Mesenchymal stem cell (in vitro differentiated cells and primary cell): ENCODE data around the gene HSF2.

Experiments
- DNase-seq: peaks from one replicate; pipeline ENCODE4 v3.0.0-alpha.2; 2013
- H2AFZ ChIP-seq: one replicate; pipeline ENCODE4 v1.6.1; 2013; ENCODE audit warnings: low read depth, mild to moderate bottlenecking, control low read depth, inconsistent platforms, low read length, moderate library complexity
- H2AK5ac ChIP-seq: 2 replicates; pipeline ENCODE4 v1.6.1; 2013; ENCODE audit warnings: low read length, moderate library complexity, mild to moderate bottlenecking, inconsistent platforms; ENCODE audit not compliant: severe bottlenecking
- H2BK120ac ChIP-seq: one replicate; pipeline ENCODE4 v1.6.1; 2013; ENCODE audit warnings: low read depth, mild to moderate bottlenecking, inconsistent platforms, low read length, moderate library complexity
- H2BK12ac ChIP-seq, 2 experiments: one replicate each; pipeline ENCODE4 v1.6.1; 2013; ENCODE audit warnings: inconsistent platforms in 2 of 2, low read length in 2 of 2, mild to moderate bottlenecking in 2 of 2, moderate library complexity in 2 of 2, control low read depth in 1 of 2
- H2BK15ac ChIP-seq: one replicate; pipeline ENCODE4 v1.6.1; 2013; ENCODE audit warnings: mild to moderate bottlenecking, low read depth, inconsistent platforms; ENCODE audit not compliant: poor library complexity, severe bottlenecking
- H2BK5ac ChIP-seq: 2 replicates; pipeline ENCODE4 v1.6.1; 2013; ENCODE audit warnings: low read depth, mild to moderate bottlenecking, low read length, control low read depth, inconsistent platforms; ENCODE audit not compliant: poor library complexity, severe bottlenecking
- H3K14ac ChIP-seq, 2 experiments: one replicate each; pipeline ENCODE4 v1.6.1; 2013; ENCODE audit warnings: inconsistent platforms in 2 of 2, low read length in 2 of 2, control low read depth in 1 of 2, mild to moderate bottlenecking in 1 of 2, moderate library complexity in 1 of 2
- H3K18ac ChIP-seq, 2 experiments: one replicate each; pipeline ENCODE4 v1.6.1; 2013; ENCODE audit warnings: inconsistent platforms in 2 of 2, low read length in 2 of 2, control low read depth in 1 of 2, low read depth in 1 of 2, mild to moderate bottlenecking in 1 of 2
- H3K23ac ChIP-seq, 2 experiments: one replicate each; pipeline ENCODE4 v1.6.1; 2013; ENCODE audit warnings: inconsistent platforms in 2 of 2, low read length in 2 of 2, mild to moderate bottlenecking in 2 of 2, moderate library complexity in 2 of 2, control low read depth in 1 of 2
- H3K27ac ChIP-seq: 2 replicates; pipeline ENCODE4 v1.5.1; 2013; ENCODE audit warnings: mild to moderate bottlenecking, moderate library complexity, low read length, control low read depth, inconsistent platforms; ENCODE audit not compliant: poor library complexity, severe bottlenecking
- H3K27me3 ChIP-seq, 2 experiments: 2 replicates each; pipeline versions ENCODE4 v1.6.1 to v1.7.0; 2013; ENCODE audit warnings: low read length in 2 of 2, mild to moderate bottlenecking in 2 of 2, moderate library complexity in 2 of 2, control low read depth in 1 of 2, inconsistent platforms in 1 of 2; ENCODE audit not compliant: control insufficient read depth in 1 of 2, insufficient read depth in 1 of 2
- H3K36me3 ChIP-seq, 2 experiments: 2 replicates each; pipeline versions ENCODE4 v1.6.1 to v1.7.0; 2013; ENCODE audit warnings: low read length in 2 of 2, control low read depth in 1 of 2, inconsistent platforms in 1 of 2, low read depth in 1 of 2, mild to moderate bottlenecking in 1 of 2; ENCODE audit not compliant: insufficient read depth in 2 of 2, control insufficient read depth in 1 of 2
- H3K4ac ChIP-seq, 2 experiments: one replicate each; pipeline ENCODE4 v1.6.1; 2013; ENCODE audit warnings: inconsistent platforms in 2 of 2, low read length in 2 of 2, mild to moderate bottlenecking in 2 of 2, moderate library complexity in 2 of 2, control low read depth in 1 of 2, low read depth in 1 of 2
- H3K4me1 ChIP-seq: 2 replicates; pipeline ENCODE4 v1.6.1; 2013; ENCODE audit warnings: low read depth, low read length, control low read depth; ENCODE audit not compliant: control insufficient read depth, insufficient read depth
- H3K4me2 ChIP-seq: 2 replicates; pipeline ENCODE4 v1.6.1; 2013; ENCODE audit warnings: low read length, mild to moderate bottlenecking, inconsistent platforms; ENCODE audit not compliant: poor library complexity, severe bottlenecking
- H3K4me3 ChIP-seq, 2 experiments: 2 replicates each; pipeline versions ENCODE4 v1.5.1 to v1.7.0; 2013; ENCODE audit warnings: low read length in 2 of 2, mild to moderate bottlenecking in 2 of 2, control low read depth in 1 of 2, low read depth in 1 of 2; ENCODE audit not compliant: insufficient read depth in 1 of 2
- H3K79me1 ChIP-seq: replicated peaks from 2 replicates; pipeline ENCODE4 v1.6.1; 2013; ENCODE audit warnings: mild to moderate bottlenecking, control low read depth, low read length, inconsistent platforms; ENCODE audit not compliant: poor library complexity, severe bottlenecking
- H3K9ac ChIP-seq: 2 replicates; pipeline ENCODE4 v1.7.0; 2013; ENCODE audit warnings: mild to moderate bottlenecking, low read length, moderate library complexity
- H3K9me3 ChIP-seq: 2 replicates; pipeline ENCODE4 v1.7.0; 2013; ENCODE audit warnings: mild to moderate bottlenecking, low read length; ENCODE audit not compliant: control insufficient read depth
- H4K8ac ChIP-seq: one replicate; pipeline ENCODE4 v1.6.1; 2013; ENCODE audit warnings: inconsistent platforms, mild to moderate bottlenecking, low read length, moderate library complexity
- H4K91ac ChIP-seq: one replicate; pipeline ENCODE4 v1.6.1; 2013; ENCODE audit warnings: mild to moderate bottlenecking, low read length, inconsistent platforms
- WGBS: methylation state at CpG from one replicate; pipeline ENCODE4 v1.1.7; 2013; ENCODE audit warnings: mixed read lengths; 5-methylcytosine and 5-hydroxymethylcytosine counted together

HSF2 gene

GRCh38 chr6:122423734-122424133 lies 24.3 kb downstream of the HSF2 start:
- WGBS = no CpG with 5 or more reads among the region's 1 CpG
- Histone ChIP-seq H3K4me3 (no peak overlapping the region), H3K4me1 (no peaks in the 10 kb centered on the region)

DNA sequence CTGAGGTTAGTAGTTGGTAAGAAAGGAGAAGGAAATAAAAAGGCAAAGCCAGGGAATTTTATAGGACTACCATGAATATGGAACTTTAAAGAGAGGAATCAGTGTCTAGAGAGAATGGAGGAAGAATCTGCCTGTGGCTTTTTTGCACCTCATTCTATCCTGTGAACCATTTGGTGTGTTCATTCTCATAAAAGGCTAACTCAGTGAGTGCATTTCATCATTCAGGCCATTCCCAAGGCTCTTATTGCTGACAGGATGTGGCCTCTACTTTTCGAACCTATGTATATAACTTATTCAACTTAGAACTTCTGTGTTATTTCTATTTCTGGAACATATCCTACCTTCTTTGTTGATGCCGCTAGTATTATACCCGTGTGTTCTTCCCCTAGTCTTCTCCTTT lies 27.1 kb downstream of the HSF2 start:
- H3K18ac ChIP-seq = no peak overlapping the region
- no peak overlapping the region for H3K27ac ChIP-seq
- H3K4me1 ChIP-seq = no peaks in the 10 kb centered on the region
- no peaks in the 10 kb centered on the region for H3K9me3 ChIP-seq
- WGBS = 96% methylated on average over 3 of the region's 3 CpGs
- H4K91ac ChIP-seq = no peak overlapping the region
- H2BK5ac ChIP-seq = no peak overlapping the region
- DNase-seq = peak; percentile 44
- no peak overlapping the region for H3K4me3 ChIP-seq
- no peak overlapping the region for H3K4ac ChIP-seq
- no peak overlapping the region for H3K9ac ChIP-seq
- H3K14ac ChIP-seq = no peak overlapping the region
- peaks cover 0 to 92% of the 10 kb centered on the region in 2 experiments for H3K36me3 ChIP-seq
- no peak overlapping the region for H3K23ac ChIP-seq
- no peak overlapping the region for H4K8ac ChIP-seq
- no peaks in the 10 kb centered on the region for H3K79me1 ChIP-seq
- H2AFZ ChIP-seq = no peak overlapping the region
- no peak overlapping the region for H2AK5ac ChIP-seq
- H2BK12ac ChIP-seq = no peak overlapping the region
- H2BK15ac ChIP-seq = no peak overlapping the region
- H2BK120ac ChIP-seq = no peak overlapping the region
- H3K27me3 ChIP-seq = no peaks in the 10 kb centered on the region
- H3K4me2 ChIP-seq = no peak overlapping the region

More at GRCh38 chr6:122423734-122424133, 24.3 kb downstream of the HSF2 start:
- no peak overlapping the region for H3K9ac ChIP-seq
- H2AFZ ChIP-seq = no peak overlapping the region
- H3K79me1 ChIP-seq = no peaks in the 10 kb centered on the region
- no peak overlapping the region for H4K91ac ChIP-seq
- no peaks in the 10 kb centered on the region for H3K27me3 ChIP-seq
- H3K23ac ChIP-seq = no peak overlapping the region
- H3K18ac ChIP-seq = no peak overlapping the region
- H3K4me2 ChIP-seq = no peak overlapping the region
- H2BK15ac ChIP-seq = no peak overlapping the region
- no peak overlapping the region for H3K14ac ChIP-seq
- no peak overlapping the region for H2AK5ac ChIP-seq
- no peak overlapping the region for H2BK12ac ChIP-seq
- H4K8ac ChIP-seq = no peak overlapping the region
- H2BK5ac ChIP-seq = no peak overlapping the region
- H3K9me3 ChIP-seq = no peaks in the 10 kb centered on the region
- H2BK120ac ChIP-seq = no peak overlapping the region
- no peak overlapping the region for H3K4ac ChIP-seq
- no peak overlapping the region for H3K27ac ChIP-seq
- H3K36me3 ChIP-seq = peaks cover 0 to 94% of the 10 kb centered on the region in 2 experiments
- no peak for DNase-seq

DNA sequence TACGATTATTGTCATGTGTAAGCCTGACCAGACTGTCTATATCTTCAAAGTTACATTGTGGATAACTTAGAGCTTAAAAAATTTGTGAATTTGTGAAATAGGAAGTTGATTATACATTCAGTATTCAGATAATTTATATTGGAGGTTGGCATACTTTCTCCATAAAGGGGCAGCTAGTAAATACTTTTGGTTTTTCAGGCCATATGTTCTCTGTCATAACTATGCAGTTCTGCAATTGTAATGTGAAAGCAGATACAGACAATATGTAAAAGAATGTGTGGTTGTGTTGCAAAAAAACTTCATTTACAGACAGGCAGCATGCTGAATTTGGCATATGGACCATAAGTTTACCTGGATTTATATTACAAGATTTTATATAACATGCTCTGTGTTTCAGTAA lies 29.3 kb downstream of the HSF2 start:
- no peak overlapping the region for H3K18ac ChIP-seq
- no peak overlapping the region for H2BK12ac ChIP-seq
- H3K9me3 ChIP-seq = no peaks in the 10 kb centered on the region
- H3K23ac ChIP-seq = no peak overlapping the region
- no peak overlapping the region for H3K4me2 ChIP-seq
- DNase-seq = no peak
- H3K4ac ChIP-seq = no peak overlapping the region
- H3K27me3 ChIP-seq = no peaks in the 10 kb centered on the region
- no peak overlapping the region for H2BK5ac ChIP-seq
- H3K14ac ChIP-seq = no peak overlapping the region
- 90% methylated on average over 1 of the region's 1 CpG for WGBS
- no peak overlapping the region for H3K9ac ChIP-seq
- H4K8ac ChIP-seq = no peak overlapping the region
- peaks cover 2 to 92% of the 10 kb centered on the region in 2 experiments for H3K36me3 ChIP-seq
- no peak overlapping the region for H2AFZ ChIP-seq
- no peak overlapping the region for H4K91ac ChIP-seq
- H2BK120ac ChIP-seq = no peak overlapping the region
- H2AK5ac ChIP-seq = no peak overlapping the region
- peaks cover 2% of the 10 kb centered on the region for H3K79me1 ChIP-seq
- H2BK15ac ChIP-seq = no peak overlapping the region
- no peak overlapping the region for H3K27ac ChIP-seq
- H3K4me1 ChIP-seq = no peaks in the 10 kb centered on the region
- no peak overlapping the region for H3K4me3 ChIP-seq

DNA sequence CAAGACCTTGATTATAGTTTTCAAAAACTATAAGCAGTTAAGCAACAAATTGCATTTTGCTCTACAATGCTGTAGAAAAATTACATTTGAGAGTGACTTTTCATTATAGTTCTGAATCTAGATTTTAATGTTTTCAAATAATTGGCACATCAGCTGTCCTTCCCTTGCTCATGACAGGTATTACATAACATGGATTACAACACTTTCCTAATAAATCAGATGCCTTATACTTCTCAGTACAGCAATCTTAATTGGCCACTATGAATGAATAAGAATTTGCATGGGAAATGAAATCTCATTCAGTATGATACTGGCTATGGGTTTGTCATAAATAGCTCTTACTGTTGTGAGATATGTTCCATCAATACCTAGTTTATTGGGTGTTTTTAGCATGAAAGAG lies 29.9 kb downstream of the HSF2 start:
- H2BK120ac ChIP-seq = no peak overlapping the region
- H3K4me3 ChIP-seq = no peak overlapping the region
- no peak overlapping the region for H2BK5ac ChIP-seq
- H2AFZ ChIP-seq = no peak overlapping the region
- no peak overlapping the region for H3K14ac ChIP-seq
- H3K9ac ChIP-seq = no peak overlapping the region
- H2BK12ac ChIP-seq = no peak overlapping the region
- no peak overlapping the region for H3K27ac ChIP-seq
- no peak overlapping the region for H2BK15ac ChIP-seq
- H3K79me1 ChIP-seq = peaks cover 2% of the 10 kb centered on the region
- H3K4me1 ChIP-seq = no peaks in the 10 kb centered on the region
- no peak overlapping the region for H2AK5ac ChIP-seq
- H3K18ac ChIP-seq = no peak overlapping the region
- no peaks in the 10 kb centered on the region for H3K27me3 ChIP-seq
- H3K9me3 ChIP-seq = no peaks in the 10 kb centered on the region
- no peak overlapping the region for H3K4me2 ChIP-seq
- no peak overlapping the region for H3K23ac ChIP-seq
- H4K91ac ChIP-seq = no peak overlapping the region
- H4K8ac ChIP-seq = no peak overlapping the region
- H3K36me3 ChIP-seq = peaks cover 2 to 88% of the 10 kb centered on the region in 2 experiments
- no peak for DNase-seq
- no peak overlapping the region for H3K4ac ChIP-seq
